Retinal pigment epithelial cell (primary cell): ENCODE data around the gene FARS2.

Experiments
- DNase-seq: peaks from one replicate; pipeline ENCODE4 v3.0.0-alpha.2; 2010; ENCODE audit warnings: low read depth
- H3K4me3 ChIP-seq: 2 replicates; pipeline ENCODE4 v1.5.1; 2011; ENCODE audit warnings: mild to moderate bottlenecking, low read length, control low read depth, moderate library complexity
- CTCF ChIP-seq: conservative IDR thresholded peaks from 2 replicates; pipeline ENCODE4 v1.5.1; 2011; ENCODE audit warnings: low read depth, low read length, control low read depth, inconsistent platforms

Gene FARS2

GRCh38 chr6:5379647-5380242, 118.4 kb downstream of the FARS2 start:
- H3K4me3 ChIP-seq: no peak overlapping the region
- no peak for DNase-seq
- peak; percentile 84 for TF ChIP-seq CTCF

GRCh38 chr6:5383856-5384255, 122.5 kb downstream of the FARS2 start:
- DNase-seq: no peak
- TF ChIP-seq CTCF: no peak
- no peak overlapping the region for H3K4me3 ChIP-seq

GRCh38 chr6:5384276-5384675, 123.0 kb downstream of the FARS2 start:
- DNase-seq: no peak
- TF ChIP-seq CTCF: no peak
- H3K4me3 ChIP-seq: no peak overlapping the region

GRCh38 chr6:5388326-5388725, 127.0 kb downstream of the FARS2 start:
- TF ChIP-seq CTCF: no peak
- no peak for DNase-seq
- no peak overlapping the region for H3K4me3 ChIP-seq

- TF ChIP-seq CTCF: no peak
- DNase-seq: no peak
- no peak overlapping the region for H3K4me3 ChIP-seq
Measured at GRCh38 chr6:5389086-5389745, 127.9 kb downstream of the FARS2 start.

- no peak overlapping the region for H3K4me3 ChIP-seq
- DNase-seq: no peak
- no peak for TF ChIP-seq CTCF
Measured at GRCh38 chr6:5390177-5390576, 128.9 kb downstream of the FARS2 start.

- H3K4me3 ChIP-seq: no peak overlapping the region
- no peak for DNase-seq
- no peak for TF ChIP-seq CTCF
Measured at GRCh38 chr6:5394280-5394679, 133.0 kb downstream of the FARS2 start.
